Measurements from ENCODE around the gene TMEM80. TPM values are rescaled to one million over a fixed set of nuclear protein-coding genes. Genes with fewer than 3 reads are reported as not detected.

The TMEM80 gene
- total and polyA plus RNA-seq, 9 of the 15 experiments (the other 6 are each of a cell fraction or from before 2014, with no cell fraction given), result 5.1 to 30.1 (median 12.4) TPM

- peak in 1 of 2 experiments; percentile 60; a peak in 2 of 4 replicates for TF ChIP-seq RCOR1 (IDR thresholded peaks at IDR 0.05; ENCODE audit: borderline replicate concordance in 1 of 2, low read depth in 2 of 2, low read length in 2 of 2)
- peak; percentile 70; the same call in 1 of the 2 replicates for TF ChIP-seq ZNF175 (CRISPR knock-in tag; IDR thresholded peaks at IDR 0.05; ENCODE audit: low read depth)
- peak; percentile 70 for TF ChIP-seq ARID1B (IDR thresholded peaks at IDR 0.05)
- peak; percentile 36 for TF ChIP-seq TAF1 (IDR thresholded peaks at IDR 0.05; ENCODE audit: control insufficient read depth, extremely low read depth, insufficient read depth, low read length, severe bottlenecking)
- TF ChIP-seq RHOXF2B (CRISPR knock-in tag; conservative IDR thresholded peaks at IDR 0.05), result no peak
- no peak for TF ChIP-seq SRSF3 (IDR thresholded peaks at IDR 0.05; ENCODE audit: insufficient read depth, low read length)
- peak; percentile 32; the same call in 1 of the 2 replicates for TF ChIP-seq SUPT5H (IDR thresholded peaks at IDR 0.05)
- no peak for TF ChIP-seq NEUROD1 (IDR thresholded peaks at IDR 0.05; ENCODE audit: borderline replicate concordance, low read depth, low read length, partially characterized antibody)
- TF ChIP-seq PTTG1 (tag; IDR thresholded peaks at IDR 0.05; ENCODE audit: low read depth), result 0 out of 2 replicates have a peak, but pooled peaks have one; percentile 7
- peak; percentile 14; the same call in 1 of the 2 replicates for TF ChIP-seq ELF4 (CRISPR knock-in tag; IDR thresholded peaks at IDR 0.05)
- TF ChIP-seq RBM15 (IDR thresholded peaks at IDR 0.05; ENCODE audit: insufficient read depth, low read length), result no peak
- 0 out of 2 replicates have a peak, but pooled peaks have one; percentile 50 for TF ChIP-seq ZNF584 (CRISPR knock-in tag; IDR thresholded peaks at IDR 0.05; ENCODE audit: low read depth)
- no peak for TF ChIP-seq KAT2B (IDR thresholded peaks at IDR 0.05; ENCODE audit: low read depth, low read length)
- peak; percentile 95; the same call in 1 of the 2 replicates for TF ChIP-seq ZNF592 (IDR thresholded peaks at IDR 0.05)
- TF ChIP-seq, protein P1, sequence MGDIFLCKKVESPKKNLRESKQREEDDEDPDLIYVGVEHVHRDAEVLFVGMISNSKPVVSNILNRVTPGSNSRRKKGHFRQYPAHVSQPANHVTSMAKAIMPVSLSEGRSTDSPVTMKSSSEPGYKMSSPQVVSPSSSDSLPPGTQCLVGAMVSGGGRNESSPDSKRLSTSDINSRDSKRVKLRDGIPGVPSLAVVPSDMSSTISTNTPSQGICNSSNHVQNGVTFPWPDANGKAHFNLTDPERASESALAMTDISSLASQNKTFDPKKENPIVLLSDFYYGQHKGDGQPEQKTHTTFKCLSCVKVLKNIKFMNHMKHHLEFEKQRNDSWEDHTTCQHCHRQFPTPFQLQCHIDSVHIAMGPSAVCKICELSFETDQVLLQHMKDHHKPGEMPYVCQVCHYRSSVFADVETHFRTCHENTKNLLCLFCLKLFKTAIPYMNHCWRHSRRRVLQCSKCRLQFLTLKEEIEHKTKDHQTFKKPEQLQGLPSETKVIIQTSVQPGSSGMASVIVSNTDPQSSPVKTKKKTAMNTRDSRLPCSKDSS (IDR thresholded peaks at IDR 0.05; ENCODE audit: low read depth, partially characterized antibody), result no peak
- peak; percentile 48; the same call in 1 of the 2 replicates for TF ChIP-seq ZKSCAN1 (IDR thresholded peaks at IDR 0.05; ENCODE audit: low read depth, low read length)
- TF ChIP-seq E2F6 (IDR thresholded peaks at IDR 0.05; ENCODE audit: borderline replicate concordance in 1 of 2, extremely low read depth in 1 of 2, insufficient read depth in 1 of 2, insufficient read length in 1 of 2, low read depth in 1 of 2, low read length in 1 of 2, poor library complexity in 1 of 2, severe bottlenecking in 1 of 2), result no peak
- 0 out of 2 replicates have a peak, but pooled peaks have one; percentile 38 for TF ChIP-seq HDGF (IDR thresholded peaks at IDR 0.05)
- TF ChIP-seq MEIS2 (IDR thresholded peaks at IDR 0.05; ENCODE audit: partially characterized antibody), result peak; percentile 14
- no peak for TF ChIP-seq ATF1 (CRISPR knock-in tag; IDR thresholded peaks at IDR 0.05)
- peak; percentile 63 for TF ChIP-seq ATF1 (tag; IDR thresholded peaks at IDR 0.05)
- TF ChIP-seq TRIM28 (IDR thresholded peaks at IDR 0.05), result 0 out of 2 replicates have a peak, but pooled peaks have one; percentile 45
Observed at GRCh38 chr11:665704-666281, 29.8 kb upstream of the TMEM80 start (continued).
